SK-N-SH (cell line): ENCODE measurements around the gene NCAM2. TPM values are rescaled to one million over a fixed set of nuclear protein-coding genes. Genes with fewer than 3 reads are reported as not detected.

Experiments used
- CTCF ChIA-PET: fragments of 300-600, 350-600 bp; formaldehyde crosslinking; extraction: SDS; loops from one replicate; lab custom pipeline; 2021; lab: Yijun Ruan, JAX
- POLR2A ChIA-PET: fragments of 350-600 bp; sonication (Branson Sonifier 250); formaldehyde crosslinking; extraction: SDS; loops from one replicate; lab custom pipeline; 2020; ENCODE audit warnings: antibody characterized with exemption, inconsistent platforms; lab: Yijun Ruan, JAX
- DNase-seq: peaks from one replicate; pipeline ENCODE4 v3.0.0; 2012
- H2AFZ ChIP-seq: fragments of 200-600 bp; sonication (generic); 2 replicates; pipeline ENCODE4 v1.8.1; 2016; ENCODE audit warnings: antibody characterized with exemption, mild to moderate bottlenecking, low read depth
- H3F3A ChIP-seq: fragments of 200-600 bp; sonication (generic); replicated peaks from 2 replicates; pipeline ENCODE3; 2016; ENCODE audit warnings: antibody characterized with exemption, mild to moderate bottlenecking; ENCODE audit not compliant: insufficient read depth
- H3K27ac ChIP-seq, 2 experiments: fragments of 200-500 bp in 1 of 2; fragments of 200-600 bp in 1 of 2; sonication (Bioruptor generic) in 1 of 2; sonication (generic), shearing (Covaris generic) in 1 of 2; 2 replicates each; pipeline versions ENCODE4 v1.5.1 to v1.6.1; 2014 to 2016; ENCODE audit warnings: low read depth in 2 of 2, inconsistent platforms in 1 of 2, low read length in 1 of 2, mild to moderate bottlenecking in 1 of 2, mixed read lengths in 1 of 2
- H3K27me3 ChIP-seq: fragments of 200-600 bp; sonication (generic), shearing (Covaris generic); 2 replicates; pipeline ENCODE4 v1.6.1; 2016; ENCODE audit warnings: mixed run types; ENCODE audit not compliant: insufficient read depth
- H3K36me3 ChIP-seq, 2 experiments: fragments of 200-500 bp in 1 of 2; fragments of 200-600 bp in 1 of 2; sonication (Bioruptor generic) in 1 of 2; sonication (generic) in 1 of 2; replicated peaks in 1 of 2; 2 replicates each; pipeline versions ENCODE3 to v1.5.1; 2014 to 2016; ENCODE audit warnings: low read length in 1 of 2, mild to moderate bottlenecking in 1 of 2; ENCODE audit not compliant: insufficient read depth in 2 of 2, control insufficient read depth in 1 of 2
- H3K4me1 ChIP-seq, 2 experiments: fragments of 200-500 bp in 1 of 2; fragments of 200-600 bp in 1 of 2; sonication (Bioruptor generic) in 1 of 2; sonication (generic), shearing (Covaris generic) in 1 of 2; 2 replicates each; pipeline versions ENCODE4 v1.5.1 to v1.6.1; 2014 to 2016; ENCODE audit warnings: low read depth in 1 of 2, low read length in 1 of 2, mixed run types in 1 of 2; ENCODE audit not compliant: insufficient read depth in 2 of 2, control insufficient read depth in 1 of 2
- H3K4me2 ChIP-seq: fragments of 200-600 bp; sonication (generic), shearing (Covaris generic); 2 replicates; pipeline ENCODE4 v1.6.1; 2017; ENCODE audit warnings: mixed run types
- H3K4me3 ChIP-seq, 2 experiments: fragments of 200-500 bp in 1 of 2; fragments of 200-600 bp in 1 of 2; sonication (Bioruptor generic) in 1 of 2; sonication (generic), shearing (Covaris generic) in 1 of 2; 2 replicates each; pipeline versions ENCODE4 v1.5.1 to v1.8.1; 2014 to 2016; ENCODE audit warnings: low read depth in 2 of 2, inconsistent platforms in 1 of 2, low read length in 1 of 2, mild to moderate bottlenecking in 1 of 2, mixed read lengths in 1 of 2, moderate library complexity in 1 of 2
- H3K79me2 ChIP-seq: fragments of 200-600 bp; sonication (generic); 2 replicates; pipeline ENCODE4 v1.8.1; 2017; ENCODE audit warnings: mild to moderate bottlenecking; ENCODE audit not compliant: insufficient read depth
- H3K9ac ChIP-seq: fragments of 200-600 bp; sonication (generic); 2 replicates; pipeline ENCODE4 v1.6.1; 2017; ENCODE audit warnings: mixed run types
- H3K9me2 ChIP-seq: fragments of 200-600 bp; sonication (generic); 2 replicates; pipeline ENCODE4 v1.6.1; 2017; ENCODE audit warnings: mixed run types
- H3K9me3 ChIP-seq: fragments of 200-600 bp; sonication (generic); 2 replicates; pipeline ENCODE4 v1.6.1; 2017; ENCODE audit warnings: mixed run types, mild to moderate bottlenecking, moderate library complexity
- H4K20me1 ChIP-seq: fragments of 200-600 bp; sonication (generic); 2 replicates; pipeline ENCODE4 v1.6.1; 2017; ENCODE audit warnings: mild to moderate bottlenecking, mixed run types; ENCODE audit not compliant: insufficient read depth
- CHD2 ChIP-seq: fragments of 150-350 bp; IDR thresholded peaks from 2 replicates; pipeline ENCODE4 v1.6.1; 2018; ENCODE audit warnings: low read length; ENCODE audit not compliant: partially characterized antibody
- CTCF ChIP-seq: fragments of 200-600 bp; sonication (generic); IDR thresholded peaks from 2 replicates; pipeline ENCODE4 v1.6.1; 2017; ENCODE audit warnings: antibody characterized with exemption, mild to moderate bottlenecking, moderate library complexity
- ELF1 ChIP-seq: IDR thresholded peaks from 2 replicates; pipeline ENCODE4 v1.4.0; 2012
- EZH2phosphoT487 ChIP-seq: fragments of 200-600 bp; sonication (generic); IDR thresholded peaks from 2 replicates; pipeline ENCODE4 v1.6.1; 2017; ENCODE audit warnings: low read depth, mixed run types, mild to moderate bottlenecking, antibody characterized with exemption, moderate library complexity, borderline replicate concordance
- FOSL2 ChIP-seq: IDR thresholded peaks from 2 replicates; pipeline ENCODE4 v1.4.0; 2012; ENCODE audit warnings: low read depth, mild to moderate bottlenecking, moderate library complexity, borderline replicate concordance
- FOXM1 ChIP-seq: IDR thresholded peaks from 2 replicates; pipeline ENCODE4 v1.4.0; 2012; ENCODE audit warnings: low read depth, mild to moderate bottlenecking
- GATA2 ChIP-seq: sonication (generic); formaldehyde crosslinking; IDR thresholded peaks from 2 replicates; pipeline ENCODE4 v1.5.0; 2020; ENCODE audit warnings: mild to moderate bottlenecking, missing genetic modification reagents
- IRF3 ChIP-seq: fragments of 150-350 bp; IDR thresholded peaks from 2 replicates; pipeline ENCODE4 v1.6.1; 2016; ENCODE audit warnings: mild to moderate bottlenecking, low read depth, low read length
- JUND ChIP-seq: IDR thresholded peaks from 2 replicates; pipeline ENCODE4 v1.4.0; 2012
- MAX ChIP-seq: IDR thresholded peaks from 2 replicates; pipeline ENCODE4 v1.4.0; 2012; ENCODE audit warnings: low read depth
- NFIC ChIP-seq: IDR thresholded peaks from 2 replicates; pipeline ENCODE4 v1.4.0; 2012; ENCODE audit warnings: borderline replicate concordance
- PBX3 ChIP-seq: IDR thresholded peaks from 2 replicates; pipeline ENCODE4; 2012
- POLR2AphosphoS5 ChIP-seq: IDR thresholded peaks from 2 replicates; pipeline ENCODE4 v1.6.1; 2012; ENCODE audit warnings: low read depth, low read length
- RAD21 ChIP-seq: IDR thresholded peaks from 2 replicates; pipeline ENCODE4 v1.6.1; 2012; ENCODE audit warnings: mild to moderate bottlenecking, low read length
- RCOR1 ChIP-seq: fragments of 150-350 bp; IDR thresholded peaks from 2 replicates; pipeline ENCODE4 v1.6.1; 2017; ENCODE audit warnings: antibody characterized with exemption, low read length
- RXRA ChIP-seq: IDR thresholded peaks from 2 replicates; pipeline ENCODE4 v1.4.0; 2012; ENCODE audit warnings: low read depth, mild to moderate bottlenecking, borderline replicate concordance
- SIN3A ChIP-seq: IDR thresholded peaks from 2 replicates; pipeline ENCODE4 v1.6.1; 2012; ENCODE audit warnings: low read depth, mild to moderate bottlenecking, low read length, moderate library complexity, borderline replicate concordance
- USF2 ChIP-seq: fragments of 150-350 bp; IDR thresholded peaks from 2 replicates; pipeline ENCODE4 v1.6.1; 2017; ENCODE audit warnings: antibody characterized with exemption, low read length, low read depth, borderline replicate concordance
- YY1 ChIP-seq: IDR thresholded peaks from 2 replicates; pipeline ENCODE4 v1.4.0; 2012; ENCODE audit warnings: low read depth, mild to moderate bottlenecking
- ZBTB33 ChIP-seq: IDR thresholded peaks from 2 replicates; pipeline ENCODE4 v1.4.0; 2012; ENCODE audit warnings: low read depth, borderline replicate concordance
- WGBS: methylation state at CpG from one replicate; pipeline ENCODE4 v1.1.6; 2017; ENCODE audit warnings: low lambda C conversion rate; 5-methylcytosine and 5-hydroxymethylcytosine counted together
- polyA plus RNA-seq, 3 experiments: library from polyadenylated mRNA; depleted of rRNA; stranded (reverse); fragments of >200 nt; gene quantifications; 2 replicates each; pipeline ENCODE4 v1.2.3, GENCODE V29; 2012

Gene NCAM2
- polyA plus RNA-seq, 1 of the 3 experiments (the other 2 are of a cell fraction) = 2.1 TPM

- Histone ChIP-seq H3K9me3 (no peaks in the 10 kb centered on the region), H3K4me1 (peaks cover 0 to 8% of the 10 kb centered on the region in 2 experiments; a peak in 2 of 4 replicates), H3K4me2 (no peak overlapping the region), H3K79me2 (no peaks in the 10 kb centered on the region), H3F3A (peaks cover 8% of the 10 kb centered on the region), H4K20me1 (no peaks in the 10 kb centered on the region), H3K27ac (no peak overlapping the region), H3K36me3 (no peaks in the 10 kb centered on the region), H3K9ac (no peak overlapping the region), H3K9me2 (no peaks in the 10 kb centered on the region), H2AFZ (no peak overlapping the region), H3K27me3 (no peaks in the 10 kb centered on the region), H3K4me3 (no peak overlapping the region)
- DNase-seq = no peak
- TF ChIP-seq FOXM1 = no peak
- TF ChIP-seq YY1 = no peak
- no peak for TF ChIP-seq CTCF
- no peak for TF ChIP-seq JUND
- TF ChIP-seq MAX = no peak
- no peak for TF ChIP-seq NFIC
- TF ChIP-seq PBX3 = no peak
- no peak for TF ChIP-seq GATA2
- TF ChIP-seq USF2 = no peak
- no peak for TF ChIP-seq RAD21
- no peak for TF ChIP-seq ELF1
- no peak for TF ChIP-seq POLR2AphosphoS5
- no peak for TF ChIP-seq RCOR1
- no peak for TF ChIP-seq EZH2phosphoT487
- TF ChIP-seq ZBTB33 = no peak
- no peak for TF ChIP-seq IRF3
- no peak for TF ChIP-seq CHD2
- no peak for TF ChIP-seq FOSL2
- TF ChIP-seq RXRA = no peak
- TF ChIP-seq SIN3A = no peak
- WGBS = 84% methylated on average over 7 of the region's 7 CpGs
- ChIA-PET CTCF (interaction anchor here (1.1 kb wide), 1 partner anchor 742 kb away, joined by 3 read pairs; no protein-coding TSS in a partner anchor), POLR2A (no interaction called here)
These were observed 181.6 kb downstream of the NCAM2 start for GRCh38 chr21:21179619-21180298.
